ENCODE measurements around the gene TLR10. TPM values are rescaled to one million over a fixed set of nuclear protein-coding genes. Genes with fewer than 3 reads are reported as not detected.
"Not testable (repeated sequence)": the region's sequence is repeated elsewhere in the genome, so short reads cannot be mapped to it uniquely, and the experiment has no call there.

The TLR10 gene
- total RNA-seq, 1 donor from 2014 or later = 107 TPM

GRCh38 chr4:38779790-38780189, 3.0 kb downstream of the TLR10 start:
- peak overlapping the region; percentile 98 for H3K27ac Mint-ChIP-seq
- intact Hi-C loops (cut with micrococcal nuclease) = loop anchor here (1.0 to 5.0 kb wide), 2 partner anchors 10 to 117 kb away; partner anchors contain the start of gene KLF3

GRCh38 chr4:38777925-38778324, 4.9 kb downstream of the TLR10 start:
- POLR2A ChIA-PET = interaction anchor here (0.6 kb wide), 1 partner anchor 17 kb away, joined by 3 read pairs; no protein-coding TSS in a partner anchor
- Mint-ChIP-seq H3K36me3 (ENCODE audit: low read depth) (peaks cover 80% of the 10 kb centered on the region), H3K9me3 (peaks cover 11% of the 10 kb centered on the region), H3K27ac (peak overlapping the region; percentile 55), H3K4me1 (peaks cover 82% of the 10 kb centered on the region)
- H3K27me3 Mint-ChIP-seq; DNase-seq; CTCF ChIA-PET; ATAC-seq (ENCODE audit: low read depth); H3K4me3 Mint-ChIP-seq; intact Hi-C loops (cut with micrococcal nuclease): not testable (repeated sequence)

More at GRCh38 chr4:38779790-38780189, 3.0 kb downstream of the TLR10 start:
- no peak for DNase-seq
- POLR2A ChIA-PET = interaction anchor here (0.5 to 4.5 kb wide), 8 partner anchors 12 to 271 kb away, joined by 4 to 249 read pairs (median 42); partner anchors contain the start of genes TLR1 and TLR6
- CTCF ChIA-PET = interaction anchor here (4.7 to 8.1 kb wide), 3 partner anchors 9 to 76 kb away, joined by 25 to 331 read pairs (median 63); partner anchors contain the start of gene TLR6
- ATAC-seq (ENCODE audit: low read depth) = no peak
- Mint-ChIP-seq H3K4me1 (peaks cover 73% of the 10 kb centered on the region), H3K36me3 (ENCODE audit: low read depth) (peaks cover 62% of the 10 kb centered on the region), H3K27me3 (no peaks in the 10 kb centered on the region), H3K4me3 (peak overlapping the region; percentile 100), H3K9me3 (peaks cover 6% of the 10 kb centered on the region)
- TF ChIP-seq, protein P1, sequence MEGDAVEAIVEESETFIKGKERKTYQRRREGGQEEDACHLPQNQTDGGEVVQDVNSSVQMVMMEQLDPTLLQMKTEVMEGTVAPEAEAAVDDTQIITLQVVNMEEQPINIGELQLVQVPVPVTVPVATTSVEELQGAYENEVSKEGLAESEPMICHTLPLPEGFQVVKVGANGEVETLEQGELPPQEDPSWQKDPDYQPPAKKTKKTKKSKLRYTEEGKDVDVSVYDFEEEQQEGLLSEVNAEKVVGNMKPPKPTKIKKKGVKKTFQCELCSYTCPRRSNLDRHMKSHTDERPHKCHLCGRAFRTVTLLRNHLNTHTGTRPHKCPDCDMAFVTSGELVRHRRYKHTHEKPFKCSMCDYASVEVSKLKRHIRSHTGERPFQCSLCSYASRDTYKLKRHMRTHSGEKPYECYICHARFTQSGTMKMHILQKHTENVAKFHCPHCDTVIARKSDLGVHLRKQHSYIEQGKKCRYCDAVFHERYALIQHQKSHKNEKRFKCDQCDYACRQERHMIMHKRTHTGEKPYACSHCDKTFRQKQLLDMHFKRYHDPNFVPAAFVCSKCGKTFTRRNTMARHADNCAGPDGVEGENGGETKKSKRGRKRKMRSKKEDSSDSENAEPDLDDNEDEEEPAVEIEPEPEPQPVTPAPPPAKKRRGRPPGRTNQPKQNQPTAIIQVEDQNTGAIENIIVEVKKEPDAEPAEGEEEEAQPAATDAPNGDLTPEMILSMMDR (IDR thresholded peaks at IDR 0.05) = no peak

DNA sequence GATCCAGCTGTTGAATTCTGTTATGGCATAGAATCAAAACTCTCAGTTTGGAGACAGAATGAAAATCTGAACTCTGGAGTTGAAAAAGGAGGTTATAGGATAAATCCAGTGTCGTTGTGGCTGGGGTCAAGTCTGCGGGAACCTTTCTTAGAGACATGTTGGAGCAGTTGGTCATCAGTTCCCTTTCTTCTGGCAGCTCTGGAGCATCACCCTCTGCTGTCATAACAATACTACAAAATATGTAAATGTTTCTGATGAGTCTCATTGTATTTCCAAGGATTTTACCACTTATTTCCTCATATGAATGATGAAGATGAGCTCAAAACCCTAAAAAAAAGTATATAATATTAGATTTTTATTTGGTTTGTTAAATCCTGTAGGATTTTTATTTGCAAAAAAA, 7.5 kb downstream of the TLR10 start:
- Mint-ChIP-seq H3K27ac (peak overlapping the region; percentile 56), H3K27me3 (no peaks in the 10 kb centered on the region), H3K9me3 (peaks cover 11% of the 10 kb centered on the region), H3K4me1 (peaks cover 76% of the 10 kb centered on the region), H3K36me3 (ENCODE audit: low read depth) (peaks cover 70% of the 10 kb centered on the region), H3K4me3 (no peak overlapping the region)
- TF ChIP-seq, protein P1 (IDR thresholded peaks at IDR 0.05) = no peak
- DNase-seq (no peak), ATAC-seq (ENCODE audit: low read depth) (no peak)
- ChIA-PET CTCF (interaction anchor here (0.8 to 2.5 kb wide), 4 partner anchors 11 to 29 kb away, joined by 3 to 11 read pairs (median 6); partner anchors contain the start of gene TLR1), POLR2A (no interaction called here)
- intact Hi-C loops (cut with micrococcal nuclease) = no loop called here

- TF ChIP-seq, protein P1 (IDR thresholded peaks at IDR 0.05) = no peak
- ATAC-seq (ENCODE audit: low read depth) = no peak
- Mint-ChIP-seq H3K27ac (peak overlapping the region; percentile 50), H3K4me1 (peaks cover 78% of the 10 kb centered on the region), H3K9me3 (peaks cover 11% of the 10 kb centered on the region), H3K4me3 (no peak overlapping the region), H3K36me3 (ENCODE audit: low read depth) (peaks cover 65% of the 10 kb centered on the region), H3K27me3 (no peaks in the 10 kb centered on the region)
- intact Hi-C loops (cut with micrococcal nuclease) = loop anchor here (1.0 kb wide), 1 partner anchor 9 kb away; no protein-coding TSS in a partner anchor
- ChIA-PET POLR2A (interaction anchor here (1.2 to 1.5 kb wide), 3 partner anchors 8 to 30 kb away, joined by 4 to 8 read pairs (median 4); partner anchors contain the start of gene TLR10), CTCF (interaction anchor here (2.5 kb wide), 1 partner anchor 12 kb away, joined by 8 read pairs; no protein-coding TSS in a partner anchor)
- DNase-seq = no peak
Measured at GRCh38 chr4:38774181-38774955, 8.4 kb downstream of the TLR10 start.

DNA sequence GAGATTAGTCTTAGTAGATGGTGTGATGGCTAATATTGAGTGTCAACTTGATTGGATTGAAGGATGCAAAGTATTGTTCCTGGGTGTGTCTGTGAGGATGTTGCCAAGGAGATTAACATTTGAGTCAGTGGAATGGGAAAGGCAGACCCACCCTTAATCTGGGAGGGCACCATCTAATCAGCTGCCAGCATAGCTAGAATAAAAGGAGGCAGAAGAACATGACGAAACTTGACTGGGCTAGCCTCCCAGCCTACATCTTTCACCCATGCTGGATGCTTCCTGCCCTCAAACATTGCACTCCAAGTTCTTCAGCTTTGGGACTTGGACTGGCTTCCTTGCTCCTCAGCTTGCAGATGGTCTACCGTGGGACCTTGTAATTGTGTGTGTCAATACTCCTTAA, 12.5 kb downstream of the TLR10 start:
- H3K4me3 Mint-ChIP-seq; intact Hi-C loops (cut with micrococcal nuclease); ATAC-seq (ENCODE audit: low read depth); H3K27me3 Mint-ChIP-seq; DNase-seq: not testable (repeated sequence)
- Mint-ChIP-seq H3K4me1 (peaks cover 80% of the 10 kb centered on the region), H3K9me3 (peaks cover 14% of the 10 kb centered on the region), H3K36me3 (ENCODE audit: low read depth) (peaks cover 50% of the 10 kb centered on the region), H3K27ac (peak overlapping the region; percentile 79)
- ChIA-PET CTCF (interaction anchor here (1.0 to 3.7 kb wide), 3 partner anchors 11 to 39 kb away, joined by 3 to 25 read pairs (median 5); partner anchors contain the start of gene TLR10), POLR2A (interaction anchor here (1.6 to 7.8 kb wide), 4 partner anchors 8 to 85 kb away, joined by 5 to 81 read pairs (median 12); partner anchors contain the start of gene TLR10)
